GM13976 (cell line): ENCODE data around the gene REC114.
"Not testable (repeated sequence)": the region's sequence is repeated elsewhere in the genome, so short reads cannot be mapped to it uniquely, and the experiment has no call there.

ENCODE experiments used
- DNase-seq: peaks from one replicate; pipeline ENCODE4 v3.0.0; 2012; ENCODE audit warnings: low spot score
- in situ Hi-C: fragments of 300-500 bp; cut with MboI; formaldehyde crosslinking; loops from one replicate; pipeline ENCODE4 v1.12.0; 2022; ENCODE audit warnings: low sequenced_read_pairs, mixed read lengths, inconsistent platforms; ENCODE audit not compliant: unreplicated experiment
- TF ChIP-seq, protein P1 (sequence below): IDR thresholded peaks from 2 replicates; pipeline ENCODE4 v1.5.1; 2012; ENCODE audit warnings: borderline replicate concordance, mild to moderate bottlenecking; ENCODE audit not compliant: insufficient read depth; ENCODE audit errors: extremely low read depth, missing control alignments, control extremely low read depth

The REC114 gene, protein sequence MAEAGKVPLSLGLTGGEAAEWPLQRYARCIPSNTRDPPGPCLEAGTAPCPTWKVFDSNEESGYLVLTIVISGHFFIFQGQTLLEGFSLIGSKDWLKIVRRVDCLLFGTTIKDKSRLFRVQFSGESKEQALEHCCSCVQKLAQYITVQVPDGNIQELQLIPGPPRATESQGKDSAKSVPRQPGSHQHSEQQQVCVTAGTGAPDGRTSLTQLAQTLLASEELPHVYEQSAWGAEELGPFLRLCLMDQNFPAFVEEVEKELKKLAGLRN

GRCh38 chr15:73442968-73443367 lies at the start of gene REC114:
Gene REC114 (plus strand): TSS chr15:73443164. CDS start chr15:73443186, 22 bp downstream.
- DNase-seq: no peak
- TF ChIP-seq, protein P1, sequence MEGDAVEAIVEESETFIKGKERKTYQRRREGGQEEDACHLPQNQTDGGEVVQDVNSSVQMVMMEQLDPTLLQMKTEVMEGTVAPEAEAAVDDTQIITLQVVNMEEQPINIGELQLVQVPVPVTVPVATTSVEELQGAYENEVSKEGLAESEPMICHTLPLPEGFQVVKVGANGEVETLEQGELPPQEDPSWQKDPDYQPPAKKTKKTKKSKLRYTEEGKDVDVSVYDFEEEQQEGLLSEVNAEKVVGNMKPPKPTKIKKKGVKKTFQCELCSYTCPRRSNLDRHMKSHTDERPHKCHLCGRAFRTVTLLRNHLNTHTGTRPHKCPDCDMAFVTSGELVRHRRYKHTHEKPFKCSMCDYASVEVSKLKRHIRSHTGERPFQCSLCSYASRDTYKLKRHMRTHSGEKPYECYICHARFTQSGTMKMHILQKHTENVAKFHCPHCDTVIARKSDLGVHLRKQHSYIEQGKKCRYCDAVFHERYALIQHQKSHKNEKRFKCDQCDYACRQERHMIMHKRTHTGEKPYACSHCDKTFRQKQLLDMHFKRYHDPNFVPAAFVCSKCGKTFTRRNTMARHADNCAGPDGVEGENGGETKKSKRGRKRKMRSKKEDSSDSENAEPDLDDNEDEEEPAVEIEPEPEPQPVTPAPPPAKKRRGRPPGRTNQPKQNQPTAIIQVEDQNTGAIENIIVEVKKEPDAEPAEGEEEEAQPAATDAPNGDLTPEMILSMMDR: no peak
- in situ Hi-C loops: no loop called here

- TF ChIP-seq, protein P1: no peak
- in situ Hi-C loops: no loop called here
Observed at GRCh38 chr15:73393336-73393735, 49.6 kb upstream of the REC114 start.

DNA sequence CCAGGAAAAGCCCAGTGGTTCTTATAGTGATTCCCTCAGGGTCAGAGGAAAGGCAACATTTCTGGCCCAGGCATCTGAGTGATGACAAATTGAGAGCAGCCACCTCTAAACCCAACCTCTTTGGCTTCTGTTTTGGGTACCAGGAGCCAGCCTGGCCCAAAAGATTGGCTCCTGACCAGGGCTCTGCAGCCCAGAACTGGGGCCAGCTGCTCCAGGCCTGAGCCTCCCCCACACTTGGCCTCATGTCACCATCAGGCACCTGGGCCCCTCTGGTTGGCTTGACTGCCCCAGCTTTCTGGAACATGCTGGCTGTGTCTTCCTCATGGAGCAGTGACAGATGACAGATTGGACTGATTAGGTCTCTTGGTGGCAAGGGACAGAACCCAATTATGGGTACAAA lies 48.2 kb upstream of the REC114 start:
- TF ChIP-seq, protein P1: no peak
- in situ Hi-C loops: no loop called here
- no peak for DNase-seq

More at GRCh38 chr15:73393336-73393735, 49.6 kb upstream of the REC114 start:
- no peak for DNase-seq

- in situ Hi-C loops: no loop called here
- no peak for DNase-seq
- TF ChIP-seq, protein P1: no peak
Observed at GRCh38 chr15:73395671-73396070, 47.3 kb upstream of the REC114 start.

DNA sequence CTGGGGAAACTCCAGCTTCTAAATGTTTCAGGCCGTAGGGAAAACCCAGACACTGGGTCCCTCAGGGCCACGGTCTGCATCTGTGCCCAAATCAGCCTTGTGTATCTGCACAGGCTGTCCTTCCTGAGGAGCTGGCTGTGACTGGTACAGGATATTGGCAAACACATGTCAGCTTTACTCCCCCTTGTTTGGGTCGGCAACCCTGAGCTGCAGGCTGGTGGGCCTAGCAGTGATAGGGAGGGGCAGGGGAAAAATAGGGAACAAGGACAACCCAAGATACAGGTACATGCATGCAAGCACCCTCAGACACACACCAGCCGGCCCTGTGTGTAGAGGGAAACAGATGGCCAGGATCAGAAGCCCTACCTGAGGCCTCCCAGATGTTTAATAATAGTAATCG lies 45.5 kb upstream of the REC114 start:
- no peak for DNase-seq
- in situ Hi-C loops: no loop called here
- TF ChIP-seq, protein P1: no peak

DNA sequence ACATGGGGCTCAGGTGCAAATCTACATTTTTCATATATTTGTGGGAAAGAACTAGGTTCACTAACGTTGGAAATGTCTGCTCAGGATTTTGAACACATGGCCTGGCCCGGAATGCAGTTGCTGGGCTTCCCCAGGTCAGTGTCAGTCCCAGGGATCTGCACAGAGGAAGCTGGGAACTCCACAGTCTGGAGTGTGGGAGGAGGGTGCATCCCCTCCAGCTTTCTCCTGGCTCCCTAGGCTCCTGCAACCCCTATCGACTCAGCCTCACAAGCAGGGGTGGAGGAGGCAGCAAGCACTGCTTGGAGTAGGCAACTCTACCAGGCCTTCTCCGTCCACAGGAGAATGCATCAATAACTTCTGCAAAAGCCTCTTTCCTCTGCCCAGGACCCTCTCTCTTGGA lies 44.1 kb upstream of the REC114 start:
- TF ChIP-seq, protein P1: no peak
- DNase-seq: no peak
- in situ Hi-C loops: no loop called here

- DNase-seq, in situ Hi-C loops: not testable (repeated sequence)
Observed at GRCh38 chr15:73400222-73400621, 42.7 kb upstream of the REC114 start.
